Choroid plexus epithelial cell (primary cell): ENCODE results near the gene ZBTB7C.

Experiments used
- DNase-seq: peaks from one replicate; pipeline ENCODE4 v3.0.0-alpha.2; 2010; ENCODE audit warnings: low read depth
- H3K4me3 ChIP-seq: 2 replicates; pipeline ENCODE4 v1.5.1; 2011; ENCODE audit warnings: low read depth, mild to moderate bottlenecking, control low read depth, low read length, moderate library complexity
- TF ChIP-seq, protein P1 (sequence below): conservative IDR thresholded peaks from 2 replicates; pipeline ENCODE4 v1.5.1; 2011; ENCODE audit warnings: low read depth, mild to moderate bottlenecking, control low read depth, inconsistent platforms, low read length, moderate library complexity

Gene ZBTB7C

DNA sequence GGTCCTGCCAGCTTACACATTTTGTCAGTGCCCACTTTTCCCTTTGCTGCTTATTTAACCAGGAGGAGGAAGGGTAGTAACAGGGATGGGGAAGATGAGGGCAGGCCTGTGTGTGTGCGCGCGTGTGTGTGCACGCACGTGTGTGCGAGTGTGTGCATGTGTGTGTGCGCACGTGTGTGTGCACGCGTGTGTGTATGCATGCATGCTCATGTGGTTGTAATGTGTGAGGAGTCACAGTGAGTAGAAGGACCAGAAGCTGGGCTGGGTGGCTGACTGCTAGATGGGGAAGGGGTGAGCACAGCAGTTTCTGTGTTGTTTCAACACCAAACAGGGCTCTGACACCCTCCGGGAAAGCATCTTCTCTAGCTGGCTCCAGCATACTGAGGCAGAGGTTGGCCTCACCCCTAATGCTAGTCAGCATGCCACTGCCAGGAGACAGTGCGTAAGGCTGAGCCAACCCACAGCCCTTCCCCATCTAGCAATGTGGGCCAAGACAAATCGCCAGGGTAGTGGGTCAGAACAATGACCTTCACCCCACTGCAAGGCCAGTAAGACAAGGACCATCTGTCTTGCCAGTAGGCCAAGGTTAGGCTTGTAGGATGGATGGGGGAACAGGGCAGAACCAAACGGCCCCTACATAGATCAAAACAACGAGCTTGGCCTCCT lies 260.0 kb downstream of the ZBTB7C start:
- TF ChIP-seq, protein P1, sequence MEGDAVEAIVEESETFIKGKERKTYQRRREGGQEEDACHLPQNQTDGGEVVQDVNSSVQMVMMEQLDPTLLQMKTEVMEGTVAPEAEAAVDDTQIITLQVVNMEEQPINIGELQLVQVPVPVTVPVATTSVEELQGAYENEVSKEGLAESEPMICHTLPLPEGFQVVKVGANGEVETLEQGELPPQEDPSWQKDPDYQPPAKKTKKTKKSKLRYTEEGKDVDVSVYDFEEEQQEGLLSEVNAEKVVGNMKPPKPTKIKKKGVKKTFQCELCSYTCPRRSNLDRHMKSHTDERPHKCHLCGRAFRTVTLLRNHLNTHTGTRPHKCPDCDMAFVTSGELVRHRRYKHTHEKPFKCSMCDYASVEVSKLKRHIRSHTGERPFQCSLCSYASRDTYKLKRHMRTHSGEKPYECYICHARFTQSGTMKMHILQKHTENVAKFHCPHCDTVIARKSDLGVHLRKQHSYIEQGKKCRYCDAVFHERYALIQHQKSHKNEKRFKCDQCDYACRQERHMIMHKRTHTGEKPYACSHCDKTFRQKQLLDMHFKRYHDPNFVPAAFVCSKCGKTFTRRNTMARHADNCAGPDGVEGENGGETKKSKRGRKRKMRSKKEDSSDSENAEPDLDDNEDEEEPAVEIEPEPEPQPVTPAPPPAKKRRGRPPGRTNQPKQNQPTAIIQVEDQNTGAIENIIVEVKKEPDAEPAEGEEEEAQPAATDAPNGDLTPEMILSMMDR = no peak
- no peak overlapping the region for H3K4me3 ChIP-seq
- no peak for DNase-seq

DNA sequence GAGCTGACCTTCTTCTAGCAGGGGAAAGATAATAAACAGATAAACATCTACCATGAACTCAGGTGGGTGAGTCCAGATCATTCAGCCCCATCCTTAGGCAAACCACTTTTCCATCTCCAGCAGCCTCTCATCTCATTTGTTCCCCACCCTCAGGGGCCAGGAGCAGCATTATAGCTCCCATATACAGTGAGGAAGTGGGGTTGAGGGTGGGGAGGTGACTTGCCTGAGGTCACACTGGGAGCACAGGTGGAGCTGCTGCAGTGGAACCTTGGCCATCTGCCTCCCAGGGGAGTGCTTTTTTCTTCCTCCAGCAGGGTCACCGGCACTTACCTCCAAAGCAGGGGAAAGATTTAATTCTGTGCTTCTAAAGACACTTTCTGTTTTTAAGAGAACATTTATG lies 266.2 kb downstream of the ZBTB7C start:
- no peak overlapping the region for H3K4me3 ChIP-seq
- DNase-seq = no peak
- TF ChIP-seq, protein P1 = no peak

DNA sequence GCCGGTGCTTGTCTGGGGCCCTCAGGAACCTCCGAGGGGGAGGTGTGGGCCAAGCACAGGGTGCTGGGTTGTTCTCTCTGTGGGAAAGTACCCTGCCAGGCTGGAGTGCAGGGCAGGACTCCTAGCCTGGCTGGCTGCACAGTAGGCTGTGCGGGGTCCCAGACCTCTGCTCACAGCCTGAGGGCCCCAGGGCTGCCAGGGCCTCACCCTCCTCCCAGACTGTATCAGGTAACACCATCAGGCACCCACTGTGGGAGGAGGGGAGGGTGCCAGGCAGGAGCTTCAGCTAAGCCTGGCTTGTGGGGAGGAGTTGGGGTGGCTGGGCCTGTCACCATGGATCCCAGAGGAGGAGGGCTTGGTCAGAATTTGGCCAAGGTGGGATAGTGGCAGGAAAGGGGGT lies 266.8 kb downstream of the ZBTB7C start:
- TF ChIP-seq, protein P1 = no peak
- no peak overlapping the region for H3K4me3 ChIP-seq
- no peak for DNase-seq

DNA sequence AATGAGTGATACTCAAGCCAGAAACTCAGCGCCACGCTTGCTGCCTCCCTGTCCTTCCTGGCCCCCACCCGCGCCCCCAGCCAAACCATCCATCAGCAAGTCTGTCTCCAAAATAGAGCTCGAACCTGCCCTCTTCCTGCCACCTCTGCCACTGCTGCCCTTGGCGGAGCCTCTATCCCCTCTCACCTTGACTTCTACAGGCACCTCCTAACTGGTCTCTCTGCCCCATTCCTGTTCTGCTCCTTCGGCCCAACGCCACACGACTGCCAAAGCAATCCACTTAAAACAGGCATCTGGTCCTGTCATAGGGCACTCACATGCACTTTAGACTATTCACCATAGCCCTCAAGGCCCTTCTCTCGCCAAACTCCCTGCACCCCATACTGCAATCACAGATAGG lies 268.5 kb downstream of the ZBTB7C start:
- TF ChIP-seq, protein P1 = no peak
- H3K4me3 ChIP-seq = no peak overlapping the region
- DNase-seq = no peak

DNA sequence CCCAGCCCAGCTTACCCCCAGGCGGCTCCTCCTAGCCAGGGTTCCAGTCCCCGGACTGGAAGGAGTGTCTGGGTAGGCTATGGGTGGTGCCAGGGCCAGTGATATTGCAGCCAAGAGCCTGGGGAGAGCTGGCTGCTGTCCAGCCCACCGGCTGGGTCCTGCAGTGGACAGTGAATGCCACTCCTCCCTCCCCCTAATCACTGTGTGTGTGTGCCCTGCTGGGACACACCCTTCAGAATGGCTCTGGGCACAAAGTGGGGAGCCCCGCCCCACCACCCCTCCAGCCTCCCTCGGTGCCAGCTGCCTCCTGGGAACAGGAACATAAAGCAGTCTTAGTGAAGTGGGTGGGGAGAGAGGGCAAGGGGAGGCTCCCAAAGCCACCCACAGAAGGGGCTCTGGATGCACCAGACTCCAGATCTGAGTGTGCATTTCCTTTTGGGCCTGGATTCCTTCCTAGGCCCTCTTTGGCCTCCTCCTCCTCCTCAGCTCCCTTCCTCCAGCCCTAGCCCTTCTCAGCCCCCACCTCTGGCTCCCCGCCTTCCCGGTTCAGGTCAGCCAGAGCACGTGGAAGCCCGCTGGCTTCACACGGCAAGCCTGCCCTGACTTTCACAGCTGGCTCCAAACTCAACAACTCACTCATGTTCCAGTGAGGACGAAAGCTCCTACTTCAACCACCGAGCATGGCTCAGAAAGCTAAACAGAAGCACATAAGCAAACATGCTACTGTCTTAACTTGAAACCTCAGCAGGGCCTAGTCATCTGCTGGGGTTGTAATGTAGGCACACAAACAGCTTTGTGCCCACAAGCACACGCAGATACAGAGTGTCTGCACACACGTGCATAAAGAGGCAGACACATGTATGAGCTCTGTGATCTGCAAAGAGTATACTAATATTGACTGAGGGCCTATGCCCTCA lies 269.5 kb downstream of the ZBTB7C start:
- TF ChIP-seq, protein P1 = no peak
- peak; percentile 7 for DNase-seq
- H3K4me3 ChIP-seq = no peak overlapping the region

DNA sequence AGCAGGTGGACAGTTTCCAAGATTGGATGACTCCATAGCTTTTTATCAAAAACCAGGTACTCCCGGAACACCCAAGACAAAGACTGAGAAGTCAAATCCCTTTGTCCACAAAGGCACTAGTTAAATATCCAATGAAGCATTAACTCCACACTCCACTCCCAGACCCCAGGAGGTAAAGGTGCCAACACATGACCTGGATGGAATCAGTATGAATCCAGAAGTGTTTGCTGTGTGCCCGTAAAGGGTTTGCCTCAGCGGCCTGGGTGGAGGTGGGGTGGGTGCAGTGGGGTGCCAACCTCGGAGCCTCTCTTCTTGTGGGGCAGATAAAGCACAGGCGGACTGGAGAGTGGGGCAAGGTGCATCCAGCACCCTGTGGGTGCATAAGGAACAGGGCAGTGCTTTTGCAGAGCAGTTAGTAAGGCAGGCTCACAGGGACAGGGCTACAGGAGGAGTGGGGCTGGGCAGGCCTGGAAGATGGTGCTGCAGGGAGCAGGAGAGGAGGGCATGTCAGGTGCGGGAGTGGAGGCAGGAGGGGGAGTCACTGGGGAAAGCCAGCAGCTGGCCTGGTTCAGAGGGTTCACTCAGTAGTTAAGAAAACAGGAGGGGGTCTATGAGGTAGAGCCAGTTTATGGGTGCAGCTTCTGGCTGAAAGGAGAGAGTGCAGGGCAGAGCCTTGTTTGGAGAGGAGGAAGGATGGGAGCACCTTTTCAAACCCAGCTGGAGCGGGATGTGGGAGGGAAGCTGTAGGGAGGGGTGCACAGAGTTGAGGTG lies 270.3 kb downstream of the ZBTB7C start:
- no peak for DNase-seq
- TF ChIP-seq, protein P1 = no peak
- no peak overlapping the region for H3K4me3 ChIP-seq
